Measurements from ENCODE around the gene C5orf47. TPM values are rescaled to one million over a fixed set of nuclear protein-coding genes. Genes with fewer than 3 reads are reported as not detected.

The C5orf47 gene
- total RNA-seq, 1 experiment from 2014 or later = not detected

DNA sequence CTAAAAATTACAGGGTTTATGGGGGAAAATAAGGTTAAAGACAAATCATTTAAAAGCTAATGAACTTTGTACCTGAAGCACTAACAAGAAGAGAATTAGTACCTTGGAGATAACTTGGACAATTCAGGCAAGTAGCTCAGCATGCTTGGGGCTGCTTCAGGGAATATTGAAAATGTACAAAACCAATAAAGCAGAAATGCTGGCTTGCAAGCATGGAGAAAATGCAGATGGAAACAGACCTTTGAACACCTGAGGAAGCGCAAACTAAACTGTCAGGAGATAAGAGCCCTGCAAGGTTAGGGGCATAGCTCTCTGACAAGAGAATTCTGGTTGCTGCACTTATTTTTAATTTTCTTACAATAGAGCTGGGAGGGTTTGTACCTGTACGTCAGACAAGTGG, 42.6 kb upstream of the C5orf47 start:
- ChIA-PET CTCF (no interaction called here), POLR2A (ENCODE audit: low non-redundant PET) (no interaction called here)
- TF ChIP-seq, protein P1, sequence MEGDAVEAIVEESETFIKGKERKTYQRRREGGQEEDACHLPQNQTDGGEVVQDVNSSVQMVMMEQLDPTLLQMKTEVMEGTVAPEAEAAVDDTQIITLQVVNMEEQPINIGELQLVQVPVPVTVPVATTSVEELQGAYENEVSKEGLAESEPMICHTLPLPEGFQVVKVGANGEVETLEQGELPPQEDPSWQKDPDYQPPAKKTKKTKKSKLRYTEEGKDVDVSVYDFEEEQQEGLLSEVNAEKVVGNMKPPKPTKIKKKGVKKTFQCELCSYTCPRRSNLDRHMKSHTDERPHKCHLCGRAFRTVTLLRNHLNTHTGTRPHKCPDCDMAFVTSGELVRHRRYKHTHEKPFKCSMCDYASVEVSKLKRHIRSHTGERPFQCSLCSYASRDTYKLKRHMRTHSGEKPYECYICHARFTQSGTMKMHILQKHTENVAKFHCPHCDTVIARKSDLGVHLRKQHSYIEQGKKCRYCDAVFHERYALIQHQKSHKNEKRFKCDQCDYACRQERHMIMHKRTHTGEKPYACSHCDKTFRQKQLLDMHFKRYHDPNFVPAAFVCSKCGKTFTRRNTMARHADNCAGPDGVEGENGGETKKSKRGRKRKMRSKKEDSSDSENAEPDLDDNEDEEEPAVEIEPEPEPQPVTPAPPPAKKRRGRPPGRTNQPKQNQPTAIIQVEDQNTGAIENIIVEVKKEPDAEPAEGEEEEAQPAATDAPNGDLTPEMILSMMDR (conservative IDR thresholded peaks at IDR 0.05; ENCODE audit: low read depth, low read length) = no peak
- no peak for TF ChIP-seq EZH2 (IDR thresholded peaks at IDR 0.05; ENCODE audit: borderline replicate concordance, low read depth, low read length, poor library complexity, severe bottlenecking)

DNA sequence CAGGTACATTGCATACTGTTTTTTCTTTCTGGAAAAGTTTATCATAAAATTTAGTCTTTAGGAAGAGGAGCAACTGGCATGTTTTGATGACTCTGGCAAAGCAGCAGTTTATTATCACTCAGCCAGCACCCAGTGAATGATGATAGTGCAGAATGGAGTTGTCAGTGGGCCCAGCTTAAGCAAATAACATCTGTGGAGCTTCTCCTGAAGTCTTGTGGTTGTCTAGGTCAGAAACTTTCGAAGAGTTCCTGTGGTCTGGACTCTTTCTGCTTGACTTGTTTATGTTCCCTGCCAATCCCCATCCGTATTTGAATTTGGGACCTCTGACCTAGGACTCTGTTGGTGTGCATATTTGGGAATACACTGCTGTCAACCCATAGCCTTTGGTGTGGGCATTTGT, 38.1 kb upstream of the C5orf47 start:
- TF ChIP-seq EZH2 (IDR thresholded peaks at IDR 0.05; ENCODE audit: borderline replicate concordance, low read depth, low read length, poor library complexity, severe bottlenecking) = no peak
- TF ChIP-seq, protein P1 (conservative IDR thresholded peaks at IDR 0.05; ENCODE audit: low read depth, low read length) = no peak
- no peaks in the 10 kb centered on the region for H3K36me3 ChIP-seq (ENCODE audit: insufficient read depth, low read length, poor library complexity, severe bottlenecking)
- no peak overlapping the region for H3K4me3 ChIP-seq (ENCODE audit: low read depth, low read length, poor library complexity, severe bottlenecking)
- intact Hi-C loops (cut with micrococcal nuclease; ENCODE audit: unreplicated experiment) = no loop called here
- BruUV-seq (replicated peaks) = no TSS peak
- no peak for DNase-seq (ENCODE audit: low spot score)
- POLR2A ChIA-PET (ENCODE audit: low non-redundant PET) = no interaction called here
- no peak overlapping the region for H3K27ac ChIP-seq (ENCODE audit: low read depth, low read length, poor library complexity, severe bottlenecking)
- CTCF ChIA-PET = no interaction called here
- no peaks in the 10 kb centered on the region for H3K9me3 ChIP-seq (ENCODE audit: low read depth, low read length, poor library complexity, severe bottlenecking)
- no peaks in the 10 kb centered on the region for H3K27me3 ChIP-seq (replicated peaks; ENCODE audit: insufficient read depth, low read depth, low read length, poor library complexity)
- H3K4me1 ChIP-seq (ENCODE audit: insufficient read depth, low read length, poor library complexity, severe bottlenecking) = no peaks in the 10 kb centered on the region

More for the DNA sequence above, 42.6 kb upstream of the C5orf47 start:
- DNase-seq (ENCODE audit: low spot score) = no peak
- Histone ChIP-seq H3K36me3 (ENCODE audit: insufficient read depth, low read length, poor library complexity, severe bottlenecking) (no peaks in the 10 kb centered on the region), H3K4me1 (ENCODE audit: insufficient read depth, low read length, poor library complexity, severe bottlenecking) (no peaks in the 10 kb centered on the region), H3K4me3 (ENCODE audit: low read depth, low read length, poor library complexity, severe bottlenecking) (no peak overlapping the region), H3K9me3 (ENCODE audit: low read depth, low read length, poor library complexity, severe bottlenecking) (no peaks in the 10 kb centered on the region), H3K27me3 (replicated peaks; ENCODE audit: insufficient read depth, low read depth, low read length, poor library complexity) (no peaks in the 10 kb centered on the region), H3K27ac (ENCODE audit: low read depth, low read length, poor library complexity, severe bottlenecking) (no peak overlapping the region)
- BruUV-seq (replicated peaks) = no TSS peak
- intact Hi-C loops (cut with micrococcal nuclease; ENCODE audit: unreplicated experiment) = no loop called here

DNA sequence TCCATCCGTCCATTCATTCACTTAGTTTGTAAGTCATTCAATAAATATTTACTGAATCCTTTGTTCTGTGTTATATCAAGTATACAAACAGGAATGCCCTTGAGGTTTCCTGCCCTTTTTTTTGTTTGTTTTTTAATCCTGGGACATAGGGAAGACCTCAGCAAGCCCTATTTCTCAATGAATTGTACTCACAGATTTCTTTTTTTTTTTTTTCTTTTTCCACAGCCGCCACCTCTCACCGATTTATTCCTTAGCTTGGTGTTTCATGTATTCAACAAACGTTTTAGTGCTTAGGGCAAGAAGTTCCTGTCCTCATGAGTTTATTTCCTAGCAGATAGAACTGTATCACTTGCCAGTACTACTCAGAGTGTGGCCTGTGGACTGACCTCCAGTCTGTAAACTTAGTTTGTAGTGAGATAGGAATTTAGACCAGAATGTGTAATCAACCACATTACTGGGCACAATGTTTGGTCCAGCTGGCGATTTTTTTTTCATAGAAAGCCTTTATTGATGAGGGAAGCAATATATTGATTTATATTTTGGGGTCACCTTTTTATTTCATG, 35.4 kb upstream of the C5orf47 start:
- DNase-seq (ENCODE audit: low spot score) = no peak
- no peak overlapping the region for H3K27ac ChIP-seq (ENCODE audit: low read depth, low read length, poor library complexity, severe bottlenecking)
- BruUV-seq (replicated peaks) = no TSS peak
- H3K9me3 ChIP-seq (ENCODE audit: low read depth, low read length, poor library complexity, severe bottlenecking) = no peaks in the 10 kb centered on the region
- H3K4me1 ChIP-seq (ENCODE audit: insufficient read depth, low read length, poor library complexity, severe bottlenecking) = no peaks in the 10 kb centered on the region
- intact Hi-C loops (cut with micrococcal nuclease; ENCODE audit: unreplicated experiment) = no loop called here
- H3K36me3 ChIP-seq (ENCODE audit: insufficient read depth, low read length, poor library complexity, severe bottlenecking) = no peaks in the 10 kb centered on the region
- POLR2A ChIA-PET (ENCODE audit: low non-redundant PET) = no interaction called here
- CTCF ChIA-PET = no interaction called here
- TF ChIP-seq EZH2 (IDR thresholded peaks at IDR 0.05; ENCODE audit: borderline replicate concordance, low read depth, low read length, poor library complexity, severe bottlenecking) = no peak
- TF ChIP-seq, protein P1 (conservative IDR thresholded peaks at IDR 0.05; ENCODE audit: low read depth, low read length) = no peak
- no peaks in the 10 kb centered on the region for H3K27me3 ChIP-seq (replicated peaks; ENCODE audit: insufficient read depth, low read depth, low read length, poor library complexity)
- no peak overlapping the region for H3K4me3 ChIP-seq (ENCODE audit: low read depth, low read length, poor library complexity, severe bottlenecking)

Measured in A673 (cell line).